Activated CD8-positive, alpha-beta memory T cell treated with anti-CD3 and anti-CD28 coated beads, Interleukin-2, amount 50 U/mL, for 4 hours (primary cell): ENCODE measurements around the gene XCR1.

ENCODE experiments used
- DNase-seq: peaks from one replicate; pipeline ENCODE4 v3.0.0-alpha.2; 2020

Gene XCR1

DNA sequence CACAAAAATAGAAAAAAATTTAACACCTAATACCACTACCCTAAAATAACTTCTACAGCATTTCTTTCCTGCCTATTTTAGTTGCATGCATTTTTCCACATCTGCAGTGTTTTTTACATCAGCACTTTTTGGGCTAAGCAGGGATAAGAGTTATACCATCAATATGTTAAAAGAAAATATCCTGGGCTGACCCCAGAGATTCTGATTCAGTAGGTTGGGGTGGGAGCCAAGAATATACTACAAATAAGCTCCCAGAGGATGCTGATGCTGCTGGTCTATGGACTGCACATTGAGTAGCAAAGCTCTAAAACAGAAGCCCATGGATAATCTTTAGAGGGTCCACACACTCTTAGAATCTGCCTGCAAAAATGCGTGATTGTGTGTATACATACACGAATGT lies 46.5 kb downstream of the XCR1 start:
- no peak for DNase-seq

DNA sequence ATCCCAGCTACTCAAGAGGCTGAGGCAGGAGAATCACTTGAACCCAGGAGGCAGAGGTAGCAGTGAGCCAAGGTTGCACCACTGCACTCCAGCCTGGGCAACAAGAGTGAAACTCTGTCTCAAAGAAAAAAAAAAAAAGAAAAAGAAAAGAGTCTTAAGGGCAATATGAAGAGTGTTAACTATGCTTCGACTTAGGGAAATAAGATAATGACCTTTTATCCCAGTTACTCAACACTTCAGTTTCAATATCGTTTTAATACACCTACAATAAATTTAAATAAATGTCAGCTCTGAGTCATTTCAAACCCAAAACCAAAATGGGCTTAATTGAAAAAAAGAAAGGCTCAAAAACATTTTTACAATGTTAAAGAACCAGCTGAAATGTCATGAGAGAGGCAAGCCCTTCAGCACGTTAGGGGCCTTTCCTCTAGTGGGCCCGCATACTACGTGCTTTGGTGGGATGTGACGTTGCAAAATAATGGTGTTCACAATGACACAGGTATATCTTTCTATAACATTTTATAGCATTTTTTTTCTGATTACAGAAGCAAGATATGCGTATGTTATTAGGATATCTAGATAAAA lies 47.0 kb downstream of the XCR1 start:
- no peak for DNase-seq

DNA sequence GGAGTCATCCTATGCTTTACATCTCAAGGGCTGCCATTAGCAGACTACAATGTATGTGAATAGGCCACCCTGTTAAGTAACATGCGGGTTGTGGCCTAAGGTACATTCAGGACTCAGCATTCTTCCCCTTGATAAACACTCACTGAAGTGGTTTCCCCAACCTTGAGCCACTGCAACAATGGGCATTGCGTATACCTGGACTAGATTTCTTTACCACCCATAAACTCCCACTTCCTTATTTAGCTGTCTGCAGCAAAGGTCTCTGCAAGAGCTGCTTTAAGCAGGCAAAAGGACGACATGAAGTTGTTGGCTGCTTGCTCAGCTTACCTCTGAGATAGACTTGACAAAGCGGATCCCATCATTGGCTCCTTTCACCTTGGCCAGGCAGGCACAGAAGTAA lies 47.9 kb downstream of the XCR1 start:
- DNase-seq, result no peak

DNA sequence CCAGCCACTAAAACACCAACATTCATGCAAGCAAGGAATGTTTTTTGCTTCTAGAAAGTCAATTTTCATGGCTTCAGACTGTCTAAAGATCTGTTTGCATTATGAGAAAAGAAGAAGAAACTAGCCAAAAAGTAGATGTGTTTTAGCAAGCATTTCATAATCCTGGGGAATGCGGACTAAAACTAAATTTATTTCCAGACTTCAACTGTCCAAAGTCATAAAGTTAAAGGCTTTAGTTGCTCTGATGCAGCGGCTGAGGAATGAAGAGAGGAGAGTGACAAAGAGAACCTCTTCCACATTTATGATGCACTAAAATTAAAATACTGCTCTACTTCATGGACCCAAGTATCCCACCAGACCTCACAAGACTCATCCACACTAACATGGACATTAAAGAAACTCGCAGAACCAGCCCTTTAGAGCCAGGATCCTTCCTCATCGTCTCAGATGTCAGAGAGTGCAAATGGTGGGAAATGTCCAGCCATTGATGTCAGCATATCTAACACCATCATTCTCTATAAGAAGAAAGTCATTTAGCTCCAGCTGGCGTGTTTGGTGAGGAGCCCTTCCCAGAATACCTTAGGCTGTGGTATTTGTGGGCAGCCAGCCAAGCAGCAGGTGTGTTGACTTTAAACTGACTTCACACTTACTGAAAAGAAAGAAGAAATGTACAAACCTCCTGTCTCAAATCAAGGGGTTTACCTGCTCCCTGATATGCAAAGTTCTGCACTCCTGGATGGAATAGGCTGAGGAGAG lies 49.1 kb downstream of the XCR1 start:
- no peak for DNase-seq

DNA sequence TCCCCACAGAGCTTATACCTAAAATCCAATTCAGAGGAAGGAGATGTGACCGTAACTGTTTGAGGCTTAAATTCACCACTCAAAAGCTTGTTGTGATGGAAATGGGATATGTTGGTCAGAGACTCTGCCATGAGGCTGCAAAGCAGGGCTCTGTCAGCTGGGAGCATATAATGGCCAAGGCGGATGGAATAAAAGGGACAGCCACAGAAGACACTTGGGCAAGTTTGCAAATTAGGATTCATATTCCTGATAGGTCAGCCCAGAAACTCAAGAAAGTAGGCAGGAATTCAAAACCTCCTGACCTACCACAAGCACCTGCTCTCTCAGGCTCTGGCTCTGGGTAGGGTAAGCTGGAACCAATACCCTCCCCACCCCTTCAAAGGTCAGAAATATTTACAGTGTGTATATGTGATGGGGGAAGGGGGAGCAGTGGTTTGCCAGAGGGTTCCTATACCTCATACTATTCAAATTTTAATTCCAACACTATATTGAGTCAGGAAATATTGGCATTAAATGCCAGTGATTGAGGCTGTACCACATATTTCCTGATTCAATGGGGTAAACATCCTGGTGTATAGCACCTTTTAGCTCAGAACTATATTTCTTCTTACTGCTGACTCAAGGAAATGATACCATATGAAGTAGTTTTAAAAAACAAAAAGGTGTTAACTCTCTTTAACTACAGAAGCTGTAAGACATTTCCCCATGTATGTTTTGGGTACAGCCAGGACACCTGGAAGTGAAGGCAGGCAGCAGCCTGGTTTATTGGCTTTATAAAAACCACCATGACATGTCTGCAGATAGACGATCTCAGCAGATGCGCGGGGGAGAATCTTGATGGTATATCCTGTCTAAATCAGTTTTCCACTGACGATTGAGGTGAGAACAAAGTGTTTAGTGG lies 50.8 kb downstream of the XCR1 start:
- no peak for DNase-seq

DNA sequence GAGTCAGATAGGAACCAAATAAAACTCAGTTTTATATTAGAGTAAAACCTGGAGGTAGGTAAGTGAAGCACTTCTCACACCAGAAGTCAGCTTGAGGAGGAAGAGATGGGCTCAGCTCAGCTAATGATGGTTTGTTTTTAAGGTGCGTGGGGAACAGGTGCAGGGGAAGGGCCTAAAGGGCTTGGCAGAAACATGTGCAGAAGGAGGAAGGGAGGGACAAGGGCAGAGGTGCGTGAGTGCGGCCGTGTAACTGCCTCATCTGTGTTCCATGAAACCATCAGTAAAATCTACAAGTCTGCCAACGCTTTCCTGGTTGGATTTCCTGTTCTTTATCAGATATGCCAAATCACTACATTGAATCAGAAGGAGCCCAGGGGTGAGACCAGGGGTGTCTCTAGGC lies 51.6 kb downstream of the XCR1 start:
- no peak for DNase-seq

DNA sequence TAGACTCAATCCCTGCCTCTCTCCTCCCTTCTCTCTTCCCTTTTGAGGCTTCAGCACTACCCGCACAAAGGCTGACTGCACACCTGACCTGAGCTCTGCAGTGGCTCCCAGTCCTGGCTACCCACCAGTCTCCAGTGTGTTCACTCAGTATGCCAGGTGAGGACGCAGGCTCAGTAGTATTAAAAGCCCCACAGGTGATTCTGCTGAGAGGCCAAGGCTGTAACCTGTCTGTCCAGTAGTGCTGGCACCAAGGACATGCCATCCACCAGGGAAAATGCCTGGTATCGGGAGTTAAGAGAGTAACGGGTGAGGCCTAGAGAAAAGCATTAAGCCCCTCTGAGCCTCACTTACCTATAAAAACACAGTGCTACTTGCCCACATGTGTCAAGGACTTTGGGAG lies 52.6 kb downstream of the XCR1 start:
- DNase-seq, result no peak

DNA sequence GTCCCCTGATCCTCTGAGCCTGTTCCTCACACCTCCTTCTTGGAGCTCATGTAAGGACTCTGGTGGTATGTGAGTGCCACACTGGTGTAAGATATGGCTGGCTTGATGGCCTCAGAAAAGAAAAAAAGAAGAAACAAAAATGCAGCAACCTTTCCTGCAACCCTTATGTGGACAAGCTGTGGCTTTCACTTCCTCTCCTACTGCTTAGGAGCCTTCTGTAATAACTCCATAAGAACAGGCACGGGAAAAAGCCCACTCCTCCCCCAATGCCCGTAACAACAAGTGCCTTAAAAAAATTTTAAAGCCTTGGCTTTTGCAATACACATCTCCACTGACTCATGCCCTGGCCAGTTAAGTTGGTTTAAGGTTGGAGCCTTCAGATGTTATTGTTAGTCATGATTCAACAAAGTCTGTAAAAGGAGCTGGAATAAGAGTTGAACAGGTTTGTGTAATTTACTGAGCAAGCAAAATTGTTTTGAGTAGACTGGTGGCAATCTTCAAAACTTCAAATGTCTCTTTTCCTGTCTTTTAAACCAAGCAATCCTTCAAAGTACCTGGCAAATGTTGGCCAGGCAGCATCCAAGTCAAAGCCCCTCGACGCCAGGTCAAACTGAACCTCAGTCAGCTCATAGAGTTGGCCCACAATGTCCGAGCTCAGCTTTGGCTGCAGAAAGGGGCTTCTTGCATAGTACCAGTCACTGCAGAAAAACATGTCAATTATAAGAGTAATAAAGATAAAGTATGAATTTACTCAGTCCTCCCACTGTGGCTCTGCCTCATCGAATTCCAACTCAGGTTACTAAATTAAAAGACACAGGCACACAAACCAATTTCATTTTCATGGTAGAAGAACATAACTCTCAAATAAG lies 54.5 kb downstream of the XCR1 start:
- DNase-seq, result no peak

DNA sequence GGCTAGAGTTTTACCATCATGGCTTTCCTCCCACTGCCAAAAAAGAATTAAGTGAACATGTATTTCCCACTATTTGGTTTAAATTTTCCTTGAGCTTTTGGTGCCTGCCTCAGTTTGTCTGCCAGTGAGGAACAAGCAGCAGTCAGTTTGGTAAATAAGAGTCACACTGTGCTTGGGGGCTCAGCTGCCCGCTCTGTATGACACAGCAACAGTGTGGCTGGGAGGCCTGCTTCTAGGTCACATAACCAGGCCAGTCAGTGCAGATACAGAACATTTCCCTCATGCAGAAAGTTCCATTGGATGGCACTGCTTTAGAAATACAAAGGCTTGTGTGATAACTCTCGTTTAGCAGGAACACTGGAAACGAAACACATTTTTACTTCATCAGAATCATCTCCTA lies 57.3 kb downstream of the XCR1 start:
- DNase-seq, result no peak

DNA sequence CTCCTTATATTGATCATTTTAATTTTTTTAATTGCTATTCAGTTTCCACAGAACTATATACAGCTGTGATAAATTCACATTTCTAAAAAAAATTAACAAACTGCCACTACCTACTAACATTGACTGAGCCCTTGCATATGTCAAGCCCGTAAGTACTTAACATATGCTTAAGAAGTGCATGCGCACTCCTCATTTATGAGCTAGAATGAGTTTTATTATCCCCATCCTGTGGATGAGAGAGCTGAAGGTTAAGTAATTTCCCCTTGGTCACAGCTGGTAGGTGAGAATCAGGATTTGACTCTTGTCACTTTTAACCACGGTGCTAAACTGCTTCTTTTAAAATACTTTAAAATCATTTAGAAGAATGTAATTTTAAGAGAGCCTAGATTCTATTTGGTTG lies 58.2 kb downstream of the XCR1 start:
- no peak for DNase-seq

DNA sequence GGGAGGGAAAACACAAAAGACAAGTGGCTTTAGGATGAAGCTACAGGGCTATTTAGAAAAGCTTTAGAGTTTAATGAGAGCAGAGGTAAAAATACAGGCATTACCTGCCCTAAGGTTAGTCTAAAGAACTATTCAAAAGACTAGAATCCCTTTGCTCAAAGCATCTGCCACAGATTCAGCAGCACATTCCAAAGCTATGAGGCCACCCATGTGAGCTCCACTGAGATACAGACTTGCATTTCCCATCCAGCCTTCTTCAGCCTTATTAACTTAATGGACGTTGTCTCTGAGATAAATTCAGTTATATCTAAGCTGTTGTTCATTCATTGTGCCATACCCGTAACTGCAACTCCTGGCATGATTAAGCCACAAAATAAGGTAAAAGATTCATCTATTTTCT lies 58.6 kb downstream of the XCR1 start:
- DNase-seq, result no peak

DNA sequence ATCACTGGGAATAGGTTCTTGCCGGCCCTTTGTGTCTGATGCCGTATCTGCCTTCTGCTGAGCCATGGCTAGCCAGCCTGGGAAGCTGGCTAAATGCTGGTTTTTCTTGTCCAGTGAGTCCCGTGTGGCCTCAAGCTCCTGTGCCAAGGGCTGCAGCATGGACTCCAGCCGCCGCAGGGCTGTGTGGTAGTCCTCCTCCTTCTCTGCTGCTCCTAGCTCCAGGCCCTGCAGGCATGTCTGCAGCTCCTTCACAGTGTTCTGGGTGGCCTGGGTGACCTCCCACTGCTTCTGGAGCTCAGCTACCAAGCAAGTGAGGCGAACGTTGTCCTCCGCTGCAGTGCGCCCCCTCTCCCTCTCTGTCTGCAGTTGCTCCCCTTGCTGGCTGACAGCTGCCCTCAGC lies 59.1 kb downstream of the XCR1 start:
- DNase-seq, result no peak

DNA sequence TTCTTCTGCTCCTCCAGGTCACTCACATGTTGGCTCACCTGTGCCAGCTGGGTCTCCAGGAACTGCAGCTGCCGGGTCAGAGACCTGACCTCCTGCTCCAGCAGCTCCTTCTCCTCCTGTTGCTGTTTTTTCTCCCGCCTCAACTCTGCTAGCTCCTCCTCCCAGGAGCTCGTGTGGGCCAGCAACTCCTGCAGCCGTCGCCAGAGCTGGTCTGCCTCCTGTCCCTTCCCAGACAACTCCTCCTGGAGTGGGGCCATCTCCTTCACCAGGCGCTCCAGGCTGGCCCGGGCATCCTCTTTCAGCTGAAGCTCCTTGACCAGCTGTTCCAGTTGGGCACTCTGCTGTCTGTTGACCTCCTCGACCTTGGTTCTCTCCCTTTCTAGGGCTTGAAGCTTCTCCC lies 59.6 kb downstream of the XCR1 start:
- no peak for DNase-seq
